Panc1 (cell line): ENCODE measurements around the gene SF3B5. TPM values are rescaled to one million over a fixed set of nuclear protein-coding genes. Genes with fewer than 3 reads are reported as not detected.
"Not testable (repeated sequence)": the region's sequence is repeated elsewhere in the genome, so short reads cannot be mapped to it uniquely, and the experiment has no call there.

Experiments
- ATAC-seq: fragments of 200-7000 bp; cut with Tn5 transposase; 2 replicates; pipeline ENCODE4 v1.9.1; 2020; ENCODE audit warnings: mild to moderate bottlenecking, moderate library complexity
- BruUV-seq: library from RNA; stranded (reverse); fragments of 400-500 nt; replicated peaks from 2 replicates; lab custom pipeline; 2021; lab: Mats Ljungman, UMichigan
- CTCF ChIA-PET: fragments of 300-600 bp; sonication (Branson Sonifier 250); formaldehyde crosslinking; loops from one replicate; lab custom pipeline; 2022; ENCODE audit warnings: antibody characterized with exemption; lab: Charles Lee
- POLR2A ChIA-PET: fragments of 300-600 bp; sonication (Branson Sonifier 250); formaldehyde crosslinking; loops from one replicate; lab custom pipeline; 2022; ENCODE audit warnings: antibody characterized with exemption; lab: Charles Lee
- DNase-seq: peaks from one replicate; pipeline ENCODE4 v3.0.0-alpha.2; 2010; ENCODE audit warnings: low read depth, low spot score
- H3K27ac ChIP-seq: 2 replicates; pipeline ENCODE4 v1.5.1; 2011; ENCODE audit warnings: mild to moderate bottlenecking, low read length, inconsistent platforms
- H3K27me3 ChIP-seq: fragments of 200-500 bp; sonication (Bioruptor generic); 2 replicates; pipeline ENCODE4 v1.6.0; 2014; ENCODE audit warnings: low read length, inconsistent platforms; ENCODE audit not compliant: control insufficient read depth, insufficient read depth
- H3K36me3 ChIP-seq: fragments of 200-500 bp; sonication (Bioruptor generic); 2 replicates; pipeline ENCODE4 v1.5.1; 2014; ENCODE audit warnings: inconsistent platforms, mild to moderate bottlenecking, low read length, moderate library complexity; ENCODE audit not compliant: control insufficient read depth, insufficient read depth
- H3K4me1 ChIP-seq: 2 replicates; pipeline ENCODE4 v1.5.1; 2011; ENCODE audit warnings: inconsistent platforms, mild to moderate bottlenecking, low read length, moderate library complexity; ENCODE audit not compliant: control insufficient read depth, insufficient read depth
- H3K4me3 ChIP-seq, 2 experiments: 2 replicates each; pipeline ENCODE4 v1.5.1; 2011 to 2012; ENCODE audit warnings: low read depth in 2 of 2, low read length in 2 of 2, mild to moderate bottlenecking in 2 of 2, inconsistent platforms in 1 of 2, moderate library complexity in 1 of 2
- H3K9me3 ChIP-seq: fragments of 200-500 bp; sonication (Bioruptor generic); 2 replicates; pipeline ENCODE4 v1.5.1; 2014; ENCODE audit warnings: low read depth, mild to moderate bottlenecking, inconsistent platforms, low read length, moderate library complexity; ENCODE audit not compliant: control insufficient read depth, insufficient read depth
- CTCF ChIP-seq: fragments of 450-650 bp; IDR thresholded peaks from 2 replicates; pipeline ENCODE4 v1.5.1; 2017; ENCODE audit warnings: mild to moderate bottlenecking
- POLR2AphosphoS5 ChIP-seq: IDR thresholded peaks from 2 replicates; pipeline ENCODE4 v1.6.1; 2012; ENCODE audit warnings: mild to moderate bottlenecking, low read depth, low read length, moderate library complexity
- REST ChIP-seq, 2 experiments: IDR thresholded peaks; 2 replicates each; pipeline ENCODE4 v1.6.1; 2011 to 2012; ENCODE audit warnings: low read depth in 2 of 2, control low read depth in 1 of 2, low read length in 1 of 2, mild to moderate bottlenecking in 1 of 2, moderate library complexity in 1 of 2; ENCODE audit not compliant: insufficient read depth in 1 of 2
- SIN3A ChIP-seq: IDR thresholded peaks from 2 replicates; pipeline ENCODE4 v1.6.1; 2012; ENCODE audit warnings: low read depth, mild to moderate bottlenecking, low read length, moderate library complexity, borderline replicate concordance; ENCODE audit not compliant: insufficient read depth
- TCF7L2 ChIP-seq: IDR thresholded peaks from 2 replicates; pipeline ENCODE4 v1.6.1; 2011; ENCODE audit warnings: mild to moderate bottlenecking, low read depth, low read length, inconsistent platforms
- in situ Hi-C: cut with HindIII; loops from 2 replicates; pipeline ENCODE4 v1.10.0; 2016; ENCODE audit warnings: low sequenced_read_pairs, low pct_unique_long_range_greater_than_20kb
- intact Hi-C: fragments of 100-400 bp; cut with micrococcal nuclease; formaldehyde crosslinking; loops from one replicate; pipeline ENCODE4 v1.10.0; 2022; ENCODE audit not compliant: unreplicated experiment
- total RNA-seq: library from RNA; stranded (reverse); gene quantifications from one replicate; pipeline ENCODE4 v1.2.1, GENCODE V29; 2021; ENCODE audit not compliant: unreplicated experiment

The SF3B5 gene
- total RNA-seq, 1 experiment from 2014 or later = 128 TPM

- ChIA-PET CTCF (no interaction called here), POLR2A (no interaction called here)
- no TSS peak for BruUV-seq
- H3K4me3 ChIP-seq = no peak overlapping the region
- in situ Hi-C loops (no loop called here), intact Hi-C loops (no loop called here)
- no peak for ATAC-seq
- DNase-seq = no peak
- H3K9me3 ChIP-seq = no peaks in the 10 kb centered on the region
- no peak for TF ChIP-seq POLR2AphosphoS5
- TF ChIP-seq TCF7L2 = no peak
- no peak for TF ChIP-seq SIN3A
- no peak for TF ChIP-seq CTCF
- no peak for TF ChIP-seq REST (IDR thresholded peaks at IDR 0.05; ENCODE audit: insufficient read depth in 1 of 2, low read depth in 2 of 2, low read length in 1 of 2)
- H3K36me3 ChIP-seq = no peaks in the 10 kb centered on the region
- no peaks in the 10 kb centered on the region for H3K4me1 ChIP-seq
- H3K27ac ChIP-seq = no peak overlapping the region
- H3K27me3 ChIP-seq = no peaks in the 10 kb centered on the region
Measured at GRCh38 chr6:144086959-144087358, 8.4 kb downstream of the SF3B5 start.

- Histone ChIP-seq H3K4me1 (no peaks in the 10 kb centered on the region), H3K36me3 (no peaks in the 10 kb centered on the region), H3K27ac (no peak overlapping the region), H3K27me3 (no peaks in the 10 kb centered on the region), H3K4me3 (no peak overlapping the region), H3K9me3 (no peaks in the 10 kb centered on the region)
- in situ Hi-C loops = no loop called here
- BruUV-seq = no TSS peak
- no peak for TF ChIP-seq POLR2AphosphoS5
- TF ChIP-seq TCF7L2 = no peak
- TF ChIP-seq REST (IDR thresholded peaks at IDR 0.05; ENCODE audit: insufficient read depth in 1 of 2, low read depth in 2 of 2, low read length in 1 of 2) = no peak
- no peak for TF ChIP-seq CTCF
- TF ChIP-seq SIN3A = no peak
- CTCF ChIA-PET = no interaction called here
- ATAC-seq (peak; percentile 45; the same call in 1 of the 2 replicates), DNase-seq (no peak)
- intact Hi-C loops = no loop called here
- POLR2A ChIA-PET = no interaction called here
Measured at GRCh38 chr6:144083172-144083571, 12.2 kb downstream of the SF3B5 start.

- H3K9me3 ChIP-seq, DNase-seq, ATAC-seq, H3K27me3 ChIP-seq, H3K36me3 ChIP-seq, in situ Hi-C loops, CTCF ChIA-PET, H3K27ac ChIP-seq, POLR2A ChIA-PET, H3K4me3 ChIP-seq, intact Hi-C loops, H3K4me1 ChIP-seq, BruUV-seq: not testable (repeated sequence)
Measured at GRCh38 chr6:144082412-144082811, 13.0 kb downstream of the SF3B5 start.
